Heart left ventricle (tissue), 16 donors: ENCODE results near the gene ZNF611. TPM values are rescaled to one million over a fixed set of nuclear protein-coding genes. Genes with fewer than 3 reads are reported as not detected.
"Not testable (repeated sequence)": the region's sequence is repeated elsewhere in the genome, so short reads cannot be mapped to it uniquely, and the experiment has no call there.

Experiments
- ATAC-seq, 4 donors: fragments of 200-7000 bp; cut with Tn5 transposase; one replicate each; pipeline ENCODE4 v1.9.1; 2020 to 2022; ENCODE audit warnings: moderate library complexity in 4 of 4, mild to moderate bottlenecking in 3 of 4, moderate number of reproducible peaks in 1 of 4
- DNase-seq, 5 donors: peaks; one replicate each; pipeline ENCODE4 v3.0.0-alpha.2; 2020
- H3K27ac ChIP-seq, 12 donors: fragments of 200-600 bp; sonication (generic) in 4 of 12; one replicate each; pipeline versions ENCODE4 v1.5.0 to v1.8.0; 2016 to 2022; ENCODE audit warnings: mild to moderate bottlenecking in 2 of 12
- H3K27me3 ChIP-seq, 9 donors: fragments of 200-600 bp; sonication (generic) in 2 of 9; one replicate each; pipeline versions ENCODE4 v1.5.1 to v1.8.0; 2016 to 2022; ENCODE audit warnings: mild to moderate bottlenecking in 3 of 9
- H3K36me3 ChIP-seq, 9 donors: fragments of 200-600 bp; sonication (generic) in 2 of 9; one replicate each; pipeline versions ENCODE4 v1.5.0 to v1.8.0; 2018 to 2022; ENCODE audit warnings: mild to moderate bottlenecking in 2 of 9
- H3K4me1 ChIP-seq, 12 donors: fragments of 200-600 bp; sonication (generic) in 4 of 12; one replicate each; pipeline versions ENCODE4 v1.5.0 to v1.8.0; 2016 to 2022; ENCODE audit warnings: mild to moderate bottlenecking in 3 of 12
- H3K4me3 ChIP-seq, 12 donors: fragments of 200-600 bp; sonication (generic) in 4 of 12; one replicate each; pipeline versions ENCODE4 v1.5.0 to v1.8.0; 2017 to 2022; ENCODE audit warnings: mild to moderate bottlenecking in 9 of 12, moderate library complexity in 4 of 12
- H3K9me3 ChIP-seq, 12 donors: fragments of 200-600 bp; sonication (generic) in 4 of 12; one replicate each; pipeline versions ENCODE4 v1.5.0 to v1.8.0; 2016 to 2022; ENCODE audit warnings: mild to moderate bottlenecking in 1 of 12
- CTCF ChIP-seq, 12 donors: fragments of 200-600 bp; sonication (generic) in 4 of 12; IDR thresholded peaks; one replicate each; pipeline versions ENCODE4 v1.5.0 to v1.8.0; 2018 to 2022; ENCODE audit warnings: antibody characterized with exemption in 12 of 12, mild to moderate bottlenecking in 5 of 12
- POLR2A ChIP-seq, 2 donors: fragments of 450-650 bp; IDR thresholded peaks; one replicate each; pipeline ENCODE4 v1.6.1; 2017; ENCODE audit warnings: antibody characterized with exemption in 2 of 2, mild to moderate bottlenecking in 2 of 2, moderate library complexity in 2 of 2
- WGBS, 4 donors: extraction: QIAGEN DNeasy Blood & Tissue Kit in 2 of 4; methylation state at CpG; one replicate each; pipeline versions ENCODE4 v1.1.5 to v1.1.7; 2013 to 2018; 5-methylcytosine and 5-hydroxymethylcytosine counted together
- intact Hi-C, 10 donors: fragments of 100-400 bp; cut with DNase I; formaldehyde crosslinking; loops; one replicate each; pipeline versions ENCODE4 v1.11.1 to v1.14.2; 2022
- polyA plus RNA-seq, 2 donors: library from polyadenylated mRNA; stranded (reverse); fragments of 200-250 nt; gene quantifications; one replicate each; pipeline ENCODE4 v1.2.3, GENCODE V29; 2013
- total RNA-seq, 9 donors: library from RNA; depleted of rRNA in 2 of 9; stranded (reverse); fragments of >200 nt in 2 of 9; fragmentation: NEBNext Ultra II Directional in 3 of 9; extraction: Animal tissue kit (Norgen Biotek cat#: 25700) in 3 of 9; gene quantifications; one replicate each; pipeline versions ENCODE4 v1.1.0 to v1.2.4, GENCODE V29; 2016 to 2023
- donor health status: ischemic (EF 13 %, LVEDD 7.1; RV severe dilation, severe dysfunction).
- donor health status: healthy with polysubstance abuse.
- donor health status: DM: no; HTN: yes; CAD: no.
- donor health status: DM: no; HTN: no; CAD: no.
- donor health status: ischemic (EF 25% LVEDD 6.9; RV normal size, moderate dysfunction).
- donor health status: ischemic (EF 25% LVEDD 5.7; RV mildly dilated, moderate dysfunction).
- donor health status: healthy.
- donor health status: DM: yes; HTN: yes; CAD: no.
- donor health status: ischemic (EF 35%, LVEDD 5.7; RV mildly dilated, moderate dysfunction).
- donor health status: nonischemic (EF 11% LVEDD 7.7; RV severe dilation, severe dysfunction).
- donor health status: DM: yes; HTN: yes; CAD: no.
- donor health status: PGD.
- donor health status: ischemic (EF 29% LVEDD 5.4; RV normal size, mild dysfunction).
- donor health status: nonischemic (EF 23%, LVEDD 6.1; RV moderate dilation, normal function).

The ZNF611 gene
- total and polyA plus RNA-seq, 11 donors, result 3.8 to 12.6 (median 6.4) TPM

DNA sequence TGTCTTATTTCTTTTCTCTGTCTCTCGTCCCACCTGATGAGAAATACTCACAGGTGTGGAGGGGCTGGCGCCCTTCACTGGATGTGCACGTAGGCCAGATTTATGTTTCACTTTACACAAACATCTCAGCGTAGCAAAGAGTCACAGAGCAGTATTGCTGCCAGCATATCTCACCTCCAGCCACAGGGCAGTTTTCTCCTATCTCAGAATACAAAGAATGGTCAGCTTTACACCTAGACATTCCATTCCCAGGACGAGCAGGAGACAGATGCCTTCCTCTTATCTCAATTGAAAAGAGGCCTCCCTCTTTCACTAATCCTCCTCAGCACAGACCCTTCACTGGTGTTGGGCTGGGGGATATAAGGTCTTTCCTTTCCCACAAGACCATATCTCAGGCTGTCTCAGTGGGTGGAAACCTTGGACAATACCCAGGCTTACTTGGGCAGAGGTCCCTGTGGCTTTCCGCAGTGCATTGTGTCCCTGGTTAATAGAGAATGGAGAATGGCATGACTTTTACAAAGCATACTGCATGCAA is 7.2 kb upstream of the ZNF611 start:
- WGBS, 4 donors, result 59 to 77% (median 68%) methylated on average over 6 of the region's 6 CpGs
- intact Hi-C loops, result loop anchor here in 4 of 10 donors (10.0 kb wide), 4 partner anchors 57 to 497 kb away; no protein-coding TSS in a partner anchor

GRCh38 chr19:52741371-52741770 is 6.5 kb upstream of the ZNF611 start:
- intact Hi-C loops, result loop anchor here in 4 of 10 donors (10.0 kb wide), 4 partner anchors 57 to 497 kb away; no protein-coding TSS in a partner anchor
- not testable (repeated sequence) for H3K4me1 ChIP-seq

More for the DNA sequence above, 7.2 kb upstream of the ZNF611 start:
- H3K27me3 ChIP-seq, result no peaks in the 10 kb centered on the region
- no peaks in the 10 kb centered on the region for H3K4me1 ChIP-seq
- H3K9me3 ChIP-seq, result no peaks in the 10 kb centered on the region
- H3K4me3 ChIP-seq, result no peak overlapping the region
- ATAC-seq (no peak), DNase-seq (no peak)
- no peak for TF ChIP-seq POLR2A (IDR thresholded peaks at IDR 0.05)
- TF ChIP-seq CTCF (IDR thresholded peaks at IDR 0.05), result no peak
- no peaks in the 10 kb centered on the region for H3K36me3 ChIP-seq
- H3K27ac ChIP-seq, result no peak overlapping the region

DNA sequence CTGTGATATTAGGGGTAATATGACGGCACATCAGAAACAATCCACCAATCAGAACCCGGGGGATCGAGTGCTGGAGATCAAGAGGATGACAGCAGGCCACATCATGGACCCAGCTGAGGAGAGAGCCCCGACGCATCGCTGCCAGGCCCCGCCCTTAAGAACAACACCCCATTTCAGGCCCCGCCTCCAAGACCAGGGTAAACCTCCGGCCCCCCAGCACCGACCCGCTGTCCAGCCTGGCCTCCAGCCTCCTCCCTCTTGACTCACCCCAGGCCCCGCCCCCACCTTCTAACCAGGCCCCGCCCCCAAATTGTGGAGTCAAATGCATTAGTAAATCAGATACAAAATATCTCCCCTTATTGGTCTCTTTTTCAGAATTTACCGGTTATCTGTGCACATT is 4.7 kb upstream of the ZNF611 start:
- no peak for TF ChIP-seq CTCF (IDR thresholded peaks at IDR 0.05)
- Histone ChIP-seq H3K27me3 (no peaks in the 10 kb centered on the region), H3K27ac (no peak overlapping the region), H3K36me3 (no peaks in the 10 kb centered on the region), H3K4me3 (no peak overlapping the region), H3K4me1 (peaks cover 0 to 18% (median 8%) of the 10 kb centered on the region in 12 donors), H3K9me3 (no peaks in the 10 kb centered on the region)
- DNase-seq (no peak), ATAC-seq (no peak)
- WGBS, 4 donors, result 83 to 93% (median 90%) methylated on average over 14 of the region's 14 CpGs
- intact Hi-C loops, result loop anchor here in 1 of 10 donors (5.0 kb wide), 2 partner anchors 102 to 137 kb away; partner anchors contain the start of gene ZNF83

More at GRCh38 chr19:52741371-52741770, 6.5 kb upstream of the ZNF611 start:
- H3K27me3 ChIP-seq, H3K27ac ChIP-seq, DNase-seq, H3K9me3 ChIP-seq, ATAC-seq, H3K4me3 ChIP-seq, H3K36me3 ChIP-seq: not testable (repeated sequence)
- 49 to 63% (median 57%) methylated on average over 7 of the region's 7 CpGs for WGBS, 4 donors

DNA sequence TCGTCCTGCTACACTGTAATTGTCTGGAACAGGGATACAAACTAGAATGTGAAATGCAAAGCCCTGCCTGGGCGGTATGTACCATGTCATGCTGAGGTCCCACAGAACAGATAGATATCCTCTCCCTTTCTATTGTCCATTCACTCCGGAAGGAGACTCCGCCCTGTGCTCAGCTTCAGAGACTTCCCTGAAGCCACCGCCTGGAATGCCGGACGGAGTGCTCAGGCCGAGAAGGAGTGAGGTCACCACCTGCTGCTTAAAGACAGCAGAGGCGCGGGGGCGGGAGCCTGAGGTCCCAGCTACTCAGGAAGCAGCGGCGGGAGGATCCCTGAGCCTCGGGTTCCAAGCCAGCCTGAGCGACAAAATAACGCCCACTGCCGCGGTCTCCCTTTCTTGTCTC is 890 bp upstream of the ZNF611 start:
- Histone ChIP-seq H3K4me3 (peak overlapping the region in 8 of 12 donors; percentile 61 to 91 (median 77)), H3K27me3 (no peaks in the 10 kb centered on the region), H3K4me1 (peaks cover 0 to 30% (median 11%) of the 10 kb centered on the region in 12 donors), H3K36me3 (no peaks in the 10 kb centered on the region), H3K9me3 (no peaks in the 10 kb centered on the region), H3K27ac (peak overlapping the region; percentile 73 to 96 (median 90))
- ATAC-seq (peak; percentile 40 to 87 (median 75)), DNase-seq (peak; percentile 84 to 92 (median 88))
- 35 to 49% (median 44%) methylated on average over 18 of the region's 18 CpGs for WGBS, 4 donors
- TF ChIP-seq CTCF (IDR thresholded peaks at IDR 0.05) (no peak), POLR2A (IDR thresholded peaks at IDR 0.05) (peak in 1 of 2 donors; percentile 23)
- intact Hi-C loops, result loop anchor here in 2 of 10 donors (1.0 to 5.0 kb wide), 6 partner anchors 45 to 209 kb away; partner anchors contain the start of genes ZNF83 (in 2 of the 2) and ZNF808 (in 1 of the 2)
